Measurements from ENCODE around the gene FAM72D. TPM values are rescaled to one million over a fixed set of nuclear protein-coding genes. Genes with fewer than 3 reads are reported as not detected.
"Not testable (repeated sequence)": the region's sequence is repeated elsewhere in the genome, so short reads cannot be mapped to it uniquely, and the experiment has no call there.

FAM72D gene
- 1 to 10 TPM in 8 of 10 donors, under 1 TPM in 1, not detected in 1; 0.63 to 2.7 (median 1.6) TPM for polyA plus RNA-seq (ENCODE audit: insufficient read length in 10 of 10)
- long read RNA-seq, donor 1, partial matches to known transcripts: 0 of 1 reads
- long read RNA-seq, donor 1, other reads (novel, unspliced or antisense): 0 of 1 reads
- long read RNA-seq, donor 2: 0 reads
- long read RNA-seq, donor 3: 0 reads
- long read RNA-seq, donor 4, partial matches to known transcripts: 0 of 1 reads
- long read RNA-seq, donor 4, other reads (novel, unspliced or antisense): 0 of 1 reads
- long read RNA-seq, donor 5: 0 reads
- long read RNA-seq, donor 6: 0 reads
- long read RNA-seq, donor 7, partial matches to known transcripts: 0 of 1 reads
- long read RNA-seq, donor 7, other reads (novel, unspliced or antisense): 0 of 1 reads
- long read RNA-seq, donor 8, partial matches to known transcripts: 0 of 1 reads
- long read RNA-seq, donor 8, other reads (novel, unspliced or antisense): 0 of 1 reads
- long read RNA-seq, donor 9: 0 reads

- not testable (repeated sequence) for DNase-seq
Measured at GRCh38 chr1:145095284-145096057, at the start of gene FAM72D, which contains the start of gene SRGAP2B. Gene FAM72D (plus strand): TSS chr1:145095974. CDS start chr1:145096848, 874 bp downstream. Gene SRGAP2B (minus strand): TSS chr1:145095328. CDS start chr1:145092901, 2,427 bp downstream.

GRCh38 chr1:145047553-145047952 lies 48.2 kb upstream of the FAM72D start:
- not testable (repeated sequence) for DNase-seq

- DNase-seq: not testable (repeated sequence)
Measured at GRCh38 chr1:145048181-145048856, 47.5 kb upstream of the FAM72D start.

GRCh38 chr1:145052019-145052776 lies 43.6 kb upstream of the FAM72D start:
- not testable (repeated sequence) for DNase-seq

GRCh38 chr1:145053428-145053827 lies 42.3 kb upstream of the FAM72D start:
- DNase-seq: not testable (repeated sequence)

- not testable (repeated sequence) for DNase-seq
Measured at GRCh38 chr1:145055217-145055760, 40.5 kb upstream of the FAM72D start.

GRCh38 chr1:145058184-145058583 lies 37.6 kb upstream of the FAM72D start:
- DNase-seq: not testable (repeated sequence)

- DNase-seq: not testable (repeated sequence)
Measured at GRCh38 chr1:145063285-145063684, 32.5 kb upstream of the FAM72D start.

- DNase-seq: peak in 1 of 3 donors; percentile 0
Measured at GRCh38 chr1:145063941-145064648, 31.7 kb upstream of the FAM72D start.

- DNase-seq: not testable (repeated sequence)
Measured at GRCh38 chr1:145065194-145065826, 30.5 kb upstream of the FAM72D start.

GRCh38 chr1:145066486-145066885 lies 29.3 kb upstream of the FAM72D start:
- not testable (repeated sequence) for DNase-seq

- DNase-seq: not testable (repeated sequence)
Measured at GRCh38 chr1:145071569-145071968, 24.2 kb upstream of the FAM72D start.

GRCh38 chr1:145074021-145074559 lies 21.7 kb upstream of the FAM72D start:
- not testable (repeated sequence) for DNase-seq

- DNase-seq: not testable (repeated sequence)
Measured at GRCh38 chr1:145076877-145077276, 18.9 kb upstream of the FAM72D start.

GRCh38 chr1:145077872-145078786 lies 17.6 kb upstream of the FAM72D start:
- DNase-seq: not testable (repeated sequence)

GRCh38 chr1:145078787-145079370 lies 16.9 kb upstream of the FAM72D start:
- not testable (repeated sequence) for DNase-seq

GRCh38 chr1:145079737-145080136 lies 16.0 kb upstream of the FAM72D start:
- peak in 1 of 3 donors; percentile 0 for DNase-seq

Measured in muscle of back (tissue), 13 donors.